ENCODE results near the gene SDR9C7. TPM values are rescaled to one million over a fixed set of nuclear protein-coding genes. Genes with fewer than 3 reads are reported as not detected.

SDR9C7 gene
- total RNA-seq, 1 experiment from 2014 or later = not detected

DNA sequence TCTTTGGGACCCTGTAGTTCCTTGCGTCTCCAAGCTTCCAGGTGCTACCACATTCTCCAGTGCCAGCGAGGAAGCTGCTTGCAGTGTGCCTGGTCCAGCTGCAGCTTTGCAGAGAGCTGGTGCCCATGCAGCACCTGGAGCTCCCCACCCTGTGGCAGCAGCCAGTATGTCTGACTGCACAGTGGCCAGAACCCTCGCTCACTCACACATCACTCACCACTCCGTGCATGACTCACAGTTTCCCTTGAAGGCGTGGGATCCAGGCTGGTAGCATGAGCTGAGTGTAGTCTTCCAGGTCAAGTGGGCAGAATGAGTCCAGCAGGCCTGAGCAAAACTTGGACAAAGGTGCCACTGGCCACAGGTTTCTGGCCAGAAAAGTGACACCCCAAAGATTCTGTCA, 33.6 kb downstream of the SDR9C7 start:
- Histone ChIP-seq H3K4me3 (ENCODE audit: low read length) (no peak overlapping the region), H3K27me3 (ENCODE audit: low read length) (no peaks in the 10 kb centered on the region), H4K20me1 (ENCODE audit: low read length) (no peaks in the 10 kb centered on the region), H3K9me2 (replicated peaks; ENCODE audit: low read length) (no peaks in the 10 kb centered on the region), H3K36me3 (ENCODE audit: low read depth, low read length) (no peaks in the 10 kb centered on the region), H3K9ac (ENCODE audit: low read length) (peak overlapping the region; percentile 58), H3K27ac (ENCODE audit: low read length) (peak overlapping the region; percentile 92), H3F3A (ENCODE audit: low read length, unreplicated experiment) (no peaks in the 10 kb centered on the region), H3K9me3 (ENCODE audit: low read length) (no peaks in the 10 kb centered on the region), H3K79me2 (ENCODE audit: low read length) (no peaks in the 10 kb centered on the region), H3K4me2 (ENCODE audit: low read length) (peak overlapping the region; percentile 45), H3K4me1 (ENCODE audit: insufficient read depth, low read length) (peaks cover 32% of the 10 kb centered on the region), H2AFZ (ENCODE audit: low read length) (0 out of 2 replicates have a peak overlapping the region, but pooled peaks have one; percentile 25)
- ATAC-seq (peak; percentile 100), DNase-seq (peak; percentile 98)
- intact Hi-C loops (cut with micrococcal nuclease) = no loop called here
- BruUV-seq (replicated peaks) = no TSS peak
- no peak for TF ChIP-seq EZH2phosphoT487 (IDR thresholded peaks at IDR 0.05; ENCODE audit: borderline replicate concordance, low read length)
- TF ChIP-seq, protein P1, sequence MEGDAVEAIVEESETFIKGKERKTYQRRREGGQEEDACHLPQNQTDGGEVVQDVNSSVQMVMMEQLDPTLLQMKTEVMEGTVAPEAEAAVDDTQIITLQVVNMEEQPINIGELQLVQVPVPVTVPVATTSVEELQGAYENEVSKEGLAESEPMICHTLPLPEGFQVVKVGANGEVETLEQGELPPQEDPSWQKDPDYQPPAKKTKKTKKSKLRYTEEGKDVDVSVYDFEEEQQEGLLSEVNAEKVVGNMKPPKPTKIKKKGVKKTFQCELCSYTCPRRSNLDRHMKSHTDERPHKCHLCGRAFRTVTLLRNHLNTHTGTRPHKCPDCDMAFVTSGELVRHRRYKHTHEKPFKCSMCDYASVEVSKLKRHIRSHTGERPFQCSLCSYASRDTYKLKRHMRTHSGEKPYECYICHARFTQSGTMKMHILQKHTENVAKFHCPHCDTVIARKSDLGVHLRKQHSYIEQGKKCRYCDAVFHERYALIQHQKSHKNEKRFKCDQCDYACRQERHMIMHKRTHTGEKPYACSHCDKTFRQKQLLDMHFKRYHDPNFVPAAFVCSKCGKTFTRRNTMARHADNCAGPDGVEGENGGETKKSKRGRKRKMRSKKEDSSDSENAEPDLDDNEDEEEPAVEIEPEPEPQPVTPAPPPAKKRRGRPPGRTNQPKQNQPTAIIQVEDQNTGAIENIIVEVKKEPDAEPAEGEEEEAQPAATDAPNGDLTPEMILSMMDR (conservative IDR thresholded peaks at IDR 0.05; ENCODE audit: low read depth, low read length) = peak; percentile 31; the same call in 1 of the 2 replicates
- TF ChIP-seq EZH2 (IDR thresholded peaks at IDR 0.05; ENCODE audit: low read length, unreplicated experiment) = no peak
- ChIA-PET CTCF (interaction anchor here (0.6 to 1.6 kb wide), 3 partner anchors 85 to 143 kb away, joined by 4 to 7 read pairs (median 5); no protein-coding TSS in a partner anchor), POLR2A (ENCODE audit: unreplicated experiment) (interaction anchor here (0.6 kb wide), 1 partner anchor 489 kb away, joined by 3 read pairs; no protein-coding TSS in a partner anchor)

DNA sequence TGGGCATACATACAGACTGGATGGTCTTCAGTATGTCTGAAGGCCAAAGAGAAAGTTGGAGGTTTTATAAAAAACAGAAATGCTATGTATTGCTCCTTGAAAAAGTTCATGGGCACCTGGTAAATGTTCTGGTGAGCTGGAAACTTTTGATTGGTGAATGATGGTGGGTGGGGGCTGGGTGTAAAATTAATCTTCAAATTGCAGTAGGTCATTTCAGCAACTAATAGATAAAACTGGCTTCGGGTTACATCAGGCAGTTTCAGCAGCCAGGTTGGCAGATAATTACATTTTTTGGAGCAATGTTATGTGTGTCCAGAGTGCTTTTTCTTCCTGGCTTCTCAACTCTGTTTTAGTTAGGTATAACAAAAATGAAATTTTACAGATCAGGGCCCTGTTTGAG, 35.3 kb downstream of the SDR9C7 start:
- ATAC-seq (no peak), DNase-seq (peak; percentile 4)
- intact Hi-C loops (cut with micrococcal nuclease) = no loop called here
- Histone ChIP-seq H3K79me2 (ENCODE audit: low read length) (no peaks in the 10 kb centered on the region), H3K9ac (ENCODE audit: low read length) (no peak overlapping the region), H3K9me3 (ENCODE audit: low read length) (no peaks in the 10 kb centered on the region), H3K27ac (ENCODE audit: low read length) (no peak overlapping the region), H3K4me1 (ENCODE audit: insufficient read depth, low read length) (peaks cover 37% of the 10 kb centered on the region), H2AFZ (ENCODE audit: low read length) (no peak overlapping the region), H3K4me3 (ENCODE audit: low read length) (no peak overlapping the region), H3K27me3 (ENCODE audit: low read length) (no peaks in the 10 kb centered on the region), H3K4me2 (ENCODE audit: low read length) (no peak overlapping the region), H3F3A (ENCODE audit: low read length, unreplicated experiment) (no peaks in the 10 kb centered on the region), H3K36me3 (ENCODE audit: low read depth, low read length) (no peaks in the 10 kb centered on the region), H4K20me1 (ENCODE audit: low read length) (no peaks in the 10 kb centered on the region), H3K9me2 (replicated peaks; ENCODE audit: low read length) (no peaks in the 10 kb centered on the region)
- CTCF ChIA-PET = no interaction called here
- no peak for TF ChIP-seq EZH2phosphoT487 (IDR thresholded peaks at IDR 0.05; ENCODE audit: borderline replicate concordance, low read length)
- TF ChIP-seq EZH2 (IDR thresholded peaks at IDR 0.05; ENCODE audit: low read length, unreplicated experiment) = no peak
- TF ChIP-seq, protein P1 (conservative IDR thresholded peaks at IDR 0.05; ENCODE audit: low read depth, low read length) = no peak
- POLR2A ChIA-PET (ENCODE audit: unreplicated experiment) = no interaction called here
- BruUV-seq (replicated peaks) = no TSS peak

DNA sequence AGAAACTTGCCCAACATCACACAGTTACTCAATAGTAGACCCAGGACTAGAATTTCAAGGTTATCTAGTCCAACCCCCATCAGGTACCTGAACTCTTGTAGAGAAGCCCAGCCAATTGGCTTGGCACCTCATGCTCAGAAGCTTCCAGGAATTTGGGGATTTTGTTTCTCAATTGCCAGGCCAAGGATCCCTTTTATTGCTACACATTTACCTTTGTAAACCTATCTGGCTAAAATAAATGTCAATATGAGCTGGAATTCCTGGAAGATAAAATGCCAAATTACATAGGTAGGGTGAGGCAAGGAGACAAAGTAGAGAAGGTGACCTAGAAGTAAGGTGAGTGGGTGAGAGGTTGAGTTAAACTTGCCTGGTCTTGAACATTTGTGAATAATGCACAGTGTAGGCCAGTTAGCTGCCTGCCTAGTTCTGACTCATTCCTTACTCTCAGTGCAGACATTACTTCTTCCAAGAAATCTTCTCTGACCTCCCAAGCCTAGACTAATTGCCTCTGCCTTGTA, 36.3 kb downstream of the SDR9C7 start:
- Histone ChIP-seq H4K20me1 (ENCODE audit: low read length) (no peaks in the 10 kb centered on the region), H3K27me3 (ENCODE audit: low read length) (no peaks in the 10 kb centered on the region), H3F3A (ENCODE audit: low read length, unreplicated experiment) (no peaks in the 10 kb centered on the region), H3K9me3 (ENCODE audit: low read length) (no peaks in the 10 kb centered on the region), H3K4me2 (ENCODE audit: low read length) (no peak overlapping the region), H3K27ac (ENCODE audit: low read length) (no peak overlapping the region), H3K4me1 (ENCODE audit: insufficient read depth, low read length) (peaks cover 37% of the 10 kb centered on the region), H2AFZ (ENCODE audit: low read length) (no peak overlapping the region), H3K9me2 (replicated peaks; ENCODE audit: low read length) (no peaks in the 10 kb centered on the region), H3K79me2 (ENCODE audit: low read length) (no peaks in the 10 kb centered on the region), H3K4me3 (ENCODE audit: low read length) (no peak overlapping the region), H3K36me3 (ENCODE audit: low read depth, low read length) (no peaks in the 10 kb centered on the region), H3K9ac (ENCODE audit: low read length) (no peak overlapping the region)
- ATAC-seq = peak; percentile 13; the same call in 1 of the 2 replicates
- POLR2A ChIA-PET (ENCODE audit: unreplicated experiment) = no interaction called here
- DNase-seq = peak; percentile 39
- BruUV-seq (replicated peaks) = no TSS peak
- CTCF ChIA-PET = no interaction called here
- intact Hi-C loops (cut with micrococcal nuclease) = no loop called here
- TF ChIP-seq, protein P1 (conservative IDR thresholded peaks at IDR 0.05; ENCODE audit: low read depth, low read length) = no peak
- TF ChIP-seq EZH2phosphoT487 (IDR thresholded peaks at IDR 0.05; ENCODE audit: borderline replicate concordance, low read length) = no peak
- no peak for TF ChIP-seq EZH2 (IDR thresholded peaks at IDR 0.05; ENCODE audit: low read length, unreplicated experiment)
